Measurements from ENCODE around the gene C1orf141. TPM values are rescaled to one million over a fixed set of nuclear protein-coding genes. Genes with fewer than 3 reads are reported as not detected.

Gene C1orf141
- total RNA-seq (not detected in 2 replicates), polyA plus RNA-seq (not detected in 2 replicates)

GRCh38 chr1:67134695-67135094 lies at the start of gene C1orf141:
Gene C1orf141, minus strand, starts transcription at chr1:67134970. Its CDS starts 7,730 bp downstream, at chr1:67127240.
- Histone ChIP-seq H3K27ac (no peak within 1 kb of the TSS), H3K4me1 (ENCODE audit: low read depth) (peaks cover 4% of the 10 kb centered on the region), H3K9me3 (ENCODE audit: low read depth) (no peaks in the 10 kb centered on the region), H3K4me3 (peak within 1 kb of the TSS; percentile 6), H3K27me3 (no peaks in the 10 kb centered on the region), H3K36me3 (no peaks in the 10 kb centered on the region)
- DNase-seq (ENCODE audit: low read depth in 1 of 2, low spot score in 1 of 2): peak; percentile 46 to 77
- no peak for TF ChIP-seq CTCF (IDR thresholded peaks at IDR 0.05; ENCODE audit: low read depth, low read length)

GRCh38 chr1:67175530-67176087 lies 40.8 kb upstream of the C1orf141 start:
- H3K9me3 ChIP-seq (ENCODE audit: low read depth): no peaks in the 10 kb centered on the region
- no peaks in the 10 kb centered on the region for H3K4me1 ChIP-seq (ENCODE audit: low read depth)
- H3K27ac ChIP-seq: no peak overlapping the region
- H3K36me3 ChIP-seq: no peaks in the 10 kb centered on the region
- no peak for TF ChIP-seq CTCF (IDR thresholded peaks at IDR 0.05; ENCODE audit: low read depth, low read length)
- H3K4me3 ChIP-seq: no peak overlapping the region
- H3K27me3 ChIP-seq: peaks cover 6% of the 10 kb centered on the region
- DNase-seq (ENCODE audit: low read depth in 1 of 2, low spot score in 1 of 2): no peak

GRCh38 chr1:67174716-67175284 lies 40.0 kb upstream of the C1orf141 start:
- DNase-seq (ENCODE audit: low read depth in 1 of 2, low spot score in 1 of 2): no peak
- no peak for TF ChIP-seq CTCF (IDR thresholded peaks at IDR 0.05; ENCODE audit: low read depth, low read length)
- H3K4me1 ChIP-seq (ENCODE audit: low read depth): peaks cover 4% of the 10 kb centered on the region
- H3K9me3 ChIP-seq (ENCODE audit: low read depth): no peaks in the 10 kb centered on the region
- H3K27me3 ChIP-seq: peaks cover 13% of the 10 kb centered on the region
- no peaks in the 10 kb centered on the region for H3K36me3 ChIP-seq
- H3K4me3 ChIP-seq: no peak overlapping the region
- no peak overlapping the region for H3K27ac ChIP-seq

GRCh38 chr1:67173988-67174387 lies 39.2 kb upstream of the C1orf141 start:
- TF ChIP-seq CTCF (IDR thresholded peaks at IDR 0.05; ENCODE audit: low read depth, low read length): no peak
- DNase-seq (ENCODE audit: low read depth in 1 of 2, low spot score in 1 of 2): no peak
- Histone ChIP-seq H3K9me3 (ENCODE audit: low read depth) (no peaks in the 10 kb centered on the region), H3K27me3 (peaks cover 14% of the 10 kb centered on the region), H3K4me3 (no peak overlapping the region), H3K27ac (no peak overlapping the region), H3K4me1 (ENCODE audit: low read depth) (peaks cover 10% of the 10 kb centered on the region), H3K36me3 (no peaks in the 10 kb centered on the region)

- TF ChIP-seq CTCF (IDR thresholded peaks at IDR 0.05; ENCODE audit: low read depth, low read length): no peak
These were observed 37.2 kb upstream of the C1orf141 start for GRCh38 chr1:67171978-67172377.

More at GRCh38 chr1:67171978-67172377, 37.2 kb upstream of the C1orf141 start:
- Histone ChIP-seq H3K4me1 (ENCODE audit: low read depth) (peaks cover 26% of the 10 kb centered on the region), H3K9me3 (ENCODE audit: low read depth) (no peaks in the 10 kb centered on the region), H3K36me3 (no peaks in the 10 kb centered on the region), H3K4me3 (no peak overlapping the region), H3K27ac (no peak overlapping the region), H3K27me3 (peaks cover 14% of the 10 kb centered on the region)
- no peak for DNase-seq (ENCODE audit: low read depth in 1 of 2, low spot score in 1 of 2)

Data from cardiac muscle cell (in vitro differentiated cells and primary cell).